Heart right ventricle (tissue), 16 donors: ENCODE results near the gene ATG9B. TPM values are rescaled to one million over a fixed set of nuclear protein-coding genes. Genes with fewer than 3 reads are reported as not detected.

Experiments
- ATAC-seq, 8 donors: fragments of 200-7000 bp; cut with Tn5 transposase; one replicate each; pipeline ENCODE4 v1.9.1; 2020; ENCODE audit warnings: mild to moderate bottlenecking in 8 of 8, moderate library complexity in 8 of 8, moderate number of reproducible peaks in 1 of 8
- DNase-seq, 2 donors: peaks; one replicate each; pipeline ENCODE4 v3.0.0-alpha.2; 2020
- H3K27ac ChIP-seq, 10 donors: fragments of 200-600 bp; sonication (generic) in 2 of 10; one replicate each; pipeline versions ENCODE4 v1.5.0 to v1.8.0; 2020 to 2022; ENCODE audit warnings: mild to moderate bottlenecking in 3 of 10
- H3K27me3 ChIP-seq, 7 donors: fragments of 200-600 bp; one replicate each; pipeline ENCODE4 v1.8.0; 2021 to 2022; ENCODE audit warnings: mild to moderate bottlenecking in 2 of 7
- H3K36me3 ChIP-seq, 9 donors: fragments of 200-600 bp; sonication (generic) in 1 of 9; one replicate each; pipeline versions ENCODE4 v1.5.0 to v1.8.0; 2020 to 2022; ENCODE audit warnings: mild to moderate bottlenecking in 2 of 9
- H3K4me1 ChIP-seq, 9 donors: fragments of 200-600 bp; sonication (generic) in 1 of 9; one replicate each; pipeline versions ENCODE4 v1.5.0 to v1.8.0; 2020 to 2022; ENCODE audit warnings: mild to moderate bottlenecking in 4 of 9
- H3K4me3 ChIP-seq, 10 donors: fragments of 200-600 bp; sonication (generic) in 2 of 10; one replicate each; pipeline versions ENCODE4 v1.5.0 to v1.8.0; 2020 to 2022; ENCODE audit warnings: mild to moderate bottlenecking in 7 of 10, moderate library complexity in 2 of 10
- H3K9me3 ChIP-seq, 11 donors: fragments of 200-600 bp in 10 of 11; sonication (generic) in 2 of 11; one replicate each; pipeline versions ENCODE4 v1.5.0 to v1.8.0; 2013 to 2022; ENCODE audit warnings: mild to moderate bottlenecking in 2 of 11, control low read depth in 1 of 11, moderate library complexity in 1 of 11
- CTCF ChIP-seq, 9 donors: fragments of 200-600 bp; sonication (generic) in 2 of 9; IDR thresholded peaks; one replicate each; pipeline versions ENCODE4 v1.5.0 to v1.8.0; 2021 to 2022; ENCODE audit warnings: antibody characterized with exemption in 9 of 9, mild to moderate bottlenecking in 5 of 9, moderate library complexity in 1 of 9
- WGBS, 2 donors: extraction: QIAGEN DNeasy Blood & Tissue Kit; methylation state at CpG; one replicate each; pipeline ENCODE4 v1.1.7; 2013; ENCODE audit warnings: inconsistent platforms in 1 of 2; 5-methylcytosine and 5-hydroxymethylcytosine counted together
- intact Hi-C, 10 donors: fragments of 100-400 bp; cut with DNase I; formaldehyde crosslinking; loops; one replicate each; pipeline versions ENCODE4 v1.11.1 to v1.14.2; 2022
- polyA plus RNA-seq, 2 donors: library from polyadenylated mRNA; stranded (reverse); fragments of 200-250 nt; gene quantifications; one replicate each; pipeline ENCODE4 v1.2.3, GENCODE V29; 2013
- total RNA-seq, 10 donors: library from RNA; stranded (reverse); fragmentation: NEBNext Ultra II Directional in 3 of 10; extraction: Animal tissue kit (Norgen Biotek cat#: 25700) in 3 of 10; gene quantifications; one replicate each; pipeline versions ENCODE4 v1.2.1 to v1.2.4, GENCODE V29; 2021 to 2023
- donor health status: Arrhythmogenic right ventricular cardiomyopathy.
- donor health status: ischemic (EF 13 %, LVEDD 7.1; RV severe dilation, severe dysfunction).
- donor health status: healthy with polysubstance abuse.
- donor health status: DM: no; HTN: yes; CAD: no.
- donor health status: DM: no; HTN: no; CAD: no.
- donor health status: ischemic (EF 25% LVEDD 6.9; RV normal size, moderate dysfunction).
- donor health status: ischemic (EF 25% LVEDD 5.7; RV mildly dilated, moderate dysfunction).
- donor health status: healthy.
- donor health status: DM: yes; HTN: yes; CAD: no.
- donor health status: Ischemic cardiomyopathy.
- donor health status: ischemic (EF 35%, LVEDD 5.7; RV mildly dilated, moderate dysfunction).
- donor health status: nonischemic (EF 11% LVEDD 7.7; RV severe dilation, severe dysfunction).
- donor health status: DM: yes; HTN: yes; CAD: no.
- donor health status: PGD.
- donor health status: ischemic (EF 29% LVEDD 5.4; RV normal size, mild dysfunction).
- donor health status: nonischemic (EF 23%, LVEDD 6.1; RV moderate dilation, normal function).

ATG9B gene
- total and polyA plus RNA-seq, 12 donors = 0.09 to 0.59 (median 0.39) TPM; not detected in 7

GRCh38 chr7:150986099-150986512 is 38.2 kb downstream of the ATG9B start:
- DNase-seq (peak; percentile 60 to 66), ATAC-seq (peak; percentile 23 to 49 (median 30))
- TF ChIP-seq CTCF (IDR thresholded peaks at IDR 0.05) = peak; percentile 31 to 78 (median 75)
- peaks cover 0 to 14% (median 0%) of the 10 kb centered on the region in 11 donors for H3K9me3 ChIP-seq
- 12 to 13% methylated on average over 16 of the region's 16 CpGs for WGBS, 2 donors
- H3K4me3 ChIP-seq = no peak overlapping the region
- peak overlapping the region in 1 of 10 donors; percentile 26 for H3K27ac ChIP-seq
- peaks cover 0 to 44% (median 0%) of the 10 kb centered on the region in 7 donors for H3K27me3 ChIP-seq
- peaks cover 8 to 37% (median 29%) of the 10 kb centered on the region in 9 donors for H3K4me1 ChIP-seq
- intact Hi-C loops = loop anchor here in 9 of 10 donors (1.0 to 10.0 kb wide), 9 partner anchors 21 to 211 kb away; no protein-coding TSS in a partner anchor
- no peaks in the 10 kb centered on the region for H3K36me3 ChIP-seq

DNA sequence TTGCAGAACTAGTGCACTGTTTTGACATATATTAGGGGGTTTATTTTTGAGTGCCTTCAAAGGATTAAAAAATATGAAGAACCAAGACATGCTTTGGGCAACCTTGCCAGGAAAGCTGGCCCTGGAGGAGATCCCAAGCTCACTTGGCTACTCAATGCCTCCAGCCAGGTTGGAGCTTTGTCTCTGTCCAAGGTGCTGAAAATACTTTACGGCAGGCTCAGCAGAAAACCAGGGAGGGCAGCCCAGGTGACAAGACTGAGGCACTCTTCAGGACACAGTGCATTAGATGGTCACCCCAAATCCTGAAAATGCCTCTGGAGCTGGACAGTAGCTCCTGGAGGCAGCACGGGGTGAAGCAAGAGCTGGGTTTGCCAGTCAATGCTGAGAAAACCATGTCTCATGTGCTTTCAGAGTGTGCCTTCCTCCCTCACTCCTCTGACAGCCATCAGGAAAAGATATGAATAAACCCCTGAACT is 40.4 kb downstream of the ATG9B start:
- Histone ChIP-seq H3K4me3 (no peak overlapping the region), H3K36me3 (no peaks in the 10 kb centered on the region), H3K27me3 (peaks cover 0 to 66% (median 10%) of the 10 kb centered on the region in 7 donors), H3K9me3 (no peaks in the 10 kb centered on the region), H3K27ac (no peak overlapping the region), H3K4me1 (peaks cover 3 to 30% (median 27%) of the 10 kb centered on the region in 9 donors)
- no peak for ATAC-seq
- intact Hi-C loops = loop anchor here in 3 of 10 donors (10.0 kb wide), 2 partner anchors 189 to 209 kb away; no protein-coding TSS in a partner anchor
- WGBS, 2 donors = 2 to 4% methylated on average over 2 of the region's 2 CpGs
- TF ChIP-seq CTCF (IDR thresholded peaks at IDR 0.05) = no peak
- DNase-seq = no peak

- no peak overlapping the region for H3K27ac ChIP-seq
- intact Hi-C loops = loop anchor here in 3 of 10 donors (10.0 kb wide), 2 partner anchors 188 to 208 kb away; no protein-coding TSS in a partner anchor
- no peak for DNase-seq
- no peak overlapping the region for H3K4me3 ChIP-seq
- H3K4me1 ChIP-seq = peaks cover 1 to 28% (median 19%) of the 10 kb centered on the region in 9 donors
- peaks cover 0 to 76% (median 18%) of the 10 kb centered on the region in 7 donors for H3K27me3 ChIP-seq
- no peak for TF ChIP-seq CTCF (IDR thresholded peaks at IDR 0.05)
- no peaks in the 10 kb centered on the region for H3K36me3 ChIP-seq
- no peak for ATAC-seq
- WGBS, 2 donors = 23% methylated on average over 3 of the region's 3 CpGs
- no peaks in the 10 kb centered on the region for H3K9me3 ChIP-seq
Measured at GRCh38 chr7:150982351-150982750, 41.9 kb downstream of the ATG9B start.

DNA sequence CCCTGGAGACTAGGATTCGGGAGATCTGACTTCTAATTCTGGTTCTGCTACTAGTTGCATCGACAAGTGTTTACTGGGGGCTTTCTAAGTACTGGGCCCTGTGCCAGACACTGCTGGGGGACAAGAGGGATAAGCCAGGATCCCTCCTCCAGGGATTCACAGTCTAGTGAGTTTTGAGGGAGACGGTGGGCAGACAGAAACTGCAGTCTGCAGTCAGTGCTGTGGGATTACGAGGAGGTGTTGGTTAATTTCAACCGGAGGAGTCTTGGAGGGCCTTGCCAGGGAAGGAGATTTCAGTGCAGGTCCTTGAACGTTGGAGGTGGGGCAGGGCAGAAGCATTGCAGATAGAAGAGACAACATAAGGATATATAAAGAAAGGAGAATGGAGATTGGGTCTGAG is 42.6 kb downstream of the ATG9B start:
- Histone ChIP-seq H3K4me1 (peaks cover 3 to 34% (median 19%) of the 10 kb centered on the region in 9 donors), H3K4me3 (no peak overlapping the region), H3K36me3 (no peaks in the 10 kb centered on the region), H3K27me3 (peaks cover 0 to 79% (median 23%) of the 10 kb centered on the region in 7 donors), H3K27ac (no peak overlapping the region), H3K9me3 (no peaks in the 10 kb centered on the region)
- no peak for ATAC-seq
- DNase-seq = no peak
- 54 to 55% methylated on average over 6 of the region's 6 CpGs for WGBS, 2 donors
- TF ChIP-seq CTCF (IDR thresholded peaks at IDR 0.05) = no peak
- intact Hi-C loops = loop anchor here in 3 of 10 donors (10.0 kb wide), 2 partner anchors 187 to 207 kb away; no protein-coding TSS in a partner anchor
